ENCODE data around the gene U2SURP.

The U2SURP gene

GRCh38 chr3:143099690-143100089, 98.3 kb downstream of the U2SURP start:
- TF ChIP-seq, protein P1, sequence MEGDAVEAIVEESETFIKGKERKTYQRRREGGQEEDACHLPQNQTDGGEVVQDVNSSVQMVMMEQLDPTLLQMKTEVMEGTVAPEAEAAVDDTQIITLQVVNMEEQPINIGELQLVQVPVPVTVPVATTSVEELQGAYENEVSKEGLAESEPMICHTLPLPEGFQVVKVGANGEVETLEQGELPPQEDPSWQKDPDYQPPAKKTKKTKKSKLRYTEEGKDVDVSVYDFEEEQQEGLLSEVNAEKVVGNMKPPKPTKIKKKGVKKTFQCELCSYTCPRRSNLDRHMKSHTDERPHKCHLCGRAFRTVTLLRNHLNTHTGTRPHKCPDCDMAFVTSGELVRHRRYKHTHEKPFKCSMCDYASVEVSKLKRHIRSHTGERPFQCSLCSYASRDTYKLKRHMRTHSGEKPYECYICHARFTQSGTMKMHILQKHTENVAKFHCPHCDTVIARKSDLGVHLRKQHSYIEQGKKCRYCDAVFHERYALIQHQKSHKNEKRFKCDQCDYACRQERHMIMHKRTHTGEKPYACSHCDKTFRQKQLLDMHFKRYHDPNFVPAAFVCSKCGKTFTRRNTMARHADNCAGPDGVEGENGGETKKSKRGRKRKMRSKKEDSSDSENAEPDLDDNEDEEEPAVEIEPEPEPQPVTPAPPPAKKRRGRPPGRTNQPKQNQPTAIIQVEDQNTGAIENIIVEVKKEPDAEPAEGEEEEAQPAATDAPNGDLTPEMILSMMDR (IDR thresholded peaks at IDR 0.05; ENCODE audit: low read depth, low read length): no peak
- DNase-seq (ENCODE audit: extremely low read depth, low read depth): no peak

- no peak for DNase-seq (ENCODE audit: extremely low read depth, low read depth)
- TF ChIP-seq, protein P1 (IDR thresholded peaks at IDR 0.05; ENCODE audit: low read depth, low read length): no peak
Observed at GRCh38 chr3:143100451-143100850, 99.1 kb downstream of the U2SURP start.

DNA sequence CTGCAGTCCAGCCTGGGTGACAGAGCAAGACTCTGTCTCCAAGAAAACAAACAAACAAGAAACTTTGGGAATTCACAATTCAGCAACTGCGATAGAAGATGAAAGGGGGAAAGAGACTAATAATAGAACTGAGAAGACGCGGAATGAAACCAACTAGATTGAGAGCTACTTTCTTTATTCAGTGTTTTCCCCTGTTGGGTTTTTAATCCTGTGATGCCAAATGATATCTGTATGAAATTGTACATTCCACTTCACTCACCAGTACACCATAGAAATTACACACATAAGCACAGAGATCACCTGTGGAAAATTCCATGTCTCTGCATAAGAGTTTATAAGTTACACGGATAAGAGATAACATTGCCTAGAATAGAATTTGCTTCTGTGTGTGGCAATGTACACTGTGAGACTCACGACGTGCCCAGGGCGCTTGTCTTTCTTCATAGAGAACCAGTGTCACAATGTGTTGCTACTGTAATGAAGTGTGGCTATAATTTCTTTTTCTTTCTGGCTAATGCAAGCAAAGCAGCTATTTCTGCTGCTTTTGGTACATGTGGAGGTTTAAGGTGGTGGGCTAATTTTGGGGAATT, 100.5 kb downstream of the U2SURP start:
- DNase-seq (ENCODE audit: extremely low read depth, low read depth): no peak
- TF ChIP-seq, protein P1 (IDR thresholded peaks at IDR 0.05; ENCODE audit: low read depth, low read length): no peak

- no peak for DNase-seq (ENCODE audit: extremely low read depth, low read depth)
- TF ChIP-seq, protein P1 (IDR thresholded peaks at IDR 0.05; ENCODE audit: low read depth, low read length): no peak
Observed at GRCh38 chr3:143103652-143104051, 102.3 kb downstream of the U2SURP start.

DNA sequence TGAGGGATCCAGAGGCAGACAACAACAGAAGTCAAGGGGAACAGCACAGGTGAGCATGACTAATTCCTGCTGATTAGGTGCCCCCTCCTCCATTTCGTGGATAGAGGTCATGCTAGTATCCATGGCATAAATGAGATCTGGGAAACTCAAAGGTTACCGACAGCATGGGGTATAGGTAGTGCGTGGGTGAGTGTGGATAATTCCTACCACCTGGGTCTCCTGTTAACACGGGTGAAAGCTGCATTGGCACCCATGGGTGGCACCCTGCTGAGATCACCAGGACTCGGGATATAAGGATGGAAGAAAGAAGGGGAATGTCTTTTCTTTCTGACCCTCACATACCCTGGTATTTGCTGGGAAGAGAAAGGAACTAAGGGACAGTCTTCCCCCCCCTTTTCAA, 103.8 kb downstream of the U2SURP start:
- TF ChIP-seq, protein P1 (IDR thresholded peaks at IDR 0.05; ENCODE audit: low read depth, low read length): no peak
- no peak for DNase-seq (ENCODE audit: extremely low read depth, low read depth)

- no peak for DNase-seq (ENCODE audit: extremely low read depth, low read depth)
- TF ChIP-seq, protein P1 (IDR thresholded peaks at IDR 0.05; ENCODE audit: low read depth, low read length): no peak
Observed at GRCh38 chr3:143109861-143110260, 108.5 kb downstream of the U2SURP start.

Measured in AG09319 (cell line).